HG03558 (cell line): Measurements from ENCODE around the gene RGS7.
"Not testable (repeated sequence)": the region's sequence is repeated elsewhere in the genome, so short reads cannot be mapped to it uniquely, and the experiment has no call there.

Experiments
- ATAC-seq: cut with Tn5 transposase; IDR thresholded peaks from one replicate; pipeline ENCODE4 v1.9.1; 2021; ENCODE audit warnings: moderate number of reproducible peaks; ENCODE audit not compliant: unreplicated experiment; ENCODE audit errors: extremely low read depth

The RGS7 gene

GRCh38 chr1:241156231-241156965, 200.6 kb downstream of the RGS7 start:
- no peak for ATAC-seq

GRCh38 chr1:241145881-241146280, 211.1 kb downstream of the RGS7 start:
- no peak for ATAC-seq

- ATAC-seq, result no peak
Observed at GRCh38 chr1:241143765-241144442, 213.1 kb downstream of the RGS7 start.

- no peak for ATAC-seq
Observed at GRCh38 chr1:241142493-241142892, 214.5 kb downstream of the RGS7 start.

- ATAC-seq, result not testable (repeated sequence)
Observed at GRCh38 chr1:241141646-241142045, 215.4 kb downstream of the RGS7 start.

- no peak for ATAC-seq
Observed at GRCh38 chr1:241140670-241141069, 216.3 kb downstream of the RGS7 start.

GRCh38 chr1:241139047-241139446, 218.0 kb downstream of the RGS7 start:
- ATAC-seq, result no peak

- no peak for ATAC-seq
Observed at GRCh38 chr1:241138248-241138647, 218.8 kb downstream of the RGS7 start.

GRCh38 chr1:241136389-241136788, 220.6 kb downstream of the RGS7 start:
- no peak for ATAC-seq

- ATAC-seq, result no peak
Observed at GRCh38 chr1:241131636-241132194, 225.3 kb downstream of the RGS7 start.

- ATAC-seq, result no peak
Observed at GRCh38 chr1:241130881-241131280, 226.1 kb downstream of the RGS7 start.

GRCh38 chr1:241129207-241129960, 227.6 kb downstream of the RGS7 start:
- ATAC-seq, result no peak

- ATAC-seq, result no peak
Observed at GRCh38 chr1:241125286-241125685, 231.7 kb downstream of the RGS7 start.

- ATAC-seq, result no peak
Observed at GRCh38 chr1:241118049-241118448, 239.0 kb downstream of the RGS7 start.

- ATAC-seq, result no peak
Observed at GRCh38 chr1:241115784-241116183, 241.2 kb downstream of the RGS7 start.

GRCh38 chr1:241114699-241115233, 242.2 kb downstream of the RGS7 start:
- ATAC-seq, result no peak

GRCh38 chr1:241113557-241113956, 243.4 kb downstream of the RGS7 start:
- no peak for ATAC-seq

- ATAC-seq, result no peak
Observed at GRCh38 chr1:241109039-241109438, 248.0 kb downstream of the RGS7 start.

GRCh38 chr1:241105147-241105546, 251.9 kb downstream of the RGS7 start:
- ATAC-seq, result no peak

- ATAC-seq, result no peak
Observed at GRCh38 chr1:241102664-241103063, 254.3 kb downstream of the RGS7 start.

GRCh38 chr1:241101622-241102021, 255.4 kb downstream of the RGS7 start:
- ATAC-seq, result no peak
